ENCODE measurements around the gene RPS25. TPM values are rescaled to one million over a fixed set of nuclear protein-coding genes. Genes with fewer than 3 reads are reported as not detected.
"Not testable (repeated sequence)": the region's sequence is repeated elsewhere in the genome, so short reads cannot be mapped to it uniquely, and the experiment has no call there.

The RPS25 gene
- total and polyA plus RNA-seq, 12 donors = 743 to 1,607 (median 838) TPM

DNA sequence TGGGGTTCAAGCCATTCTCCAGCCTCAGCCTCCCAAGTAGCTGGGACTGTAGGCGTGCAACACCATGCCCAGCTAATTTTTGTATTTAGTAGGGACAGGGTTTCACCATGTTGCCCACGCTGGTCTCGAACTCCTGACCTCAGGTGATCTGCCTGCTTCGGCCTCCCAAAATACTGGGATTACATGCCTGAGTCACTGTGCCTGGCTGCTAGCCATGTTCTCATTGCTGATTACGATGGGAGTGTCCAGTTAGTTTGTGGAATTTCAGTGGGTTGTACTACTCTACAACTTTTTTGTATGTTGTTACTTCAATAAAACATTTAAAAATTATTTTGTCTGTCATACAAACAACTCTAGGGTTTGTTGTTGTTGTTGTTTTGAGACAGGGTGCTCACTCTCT lies 44.6 kb upstream of the RPS25 start:
- WGBS, 2 donors = 62 to 72% methylated on average over 5 of the region's 5 CpGs
- Histone ChIP-seq H3K4me3 (no peak overlapping the region), H3K27me3 (no peaks in the 10 kb centered on the region), H3K9me3 (no peaks in the 10 kb centered on the region), H3K36me3 (peaks cover 0 to 34% (median 0%) of the 10 kb centered on the region in 9 donors), H3K4me1 (peaks cover 5 to 35% (median 20%) of the 10 kb centered on the region in 9 donors), H3K27ac (peak overlapping the region in 2 of 10 donors; percentile 6 to 22)
- ATAC-seq = no peak
- intact Hi-C loops (cut with DNase I) = loop anchor here in 1 of 10 donors (10.0 kb wide), 1 partner anchor 48 kb away; the partner anchor contains the start of genes RPS25 and TRAPPC4
- TF ChIP-seq, protein P1, sequence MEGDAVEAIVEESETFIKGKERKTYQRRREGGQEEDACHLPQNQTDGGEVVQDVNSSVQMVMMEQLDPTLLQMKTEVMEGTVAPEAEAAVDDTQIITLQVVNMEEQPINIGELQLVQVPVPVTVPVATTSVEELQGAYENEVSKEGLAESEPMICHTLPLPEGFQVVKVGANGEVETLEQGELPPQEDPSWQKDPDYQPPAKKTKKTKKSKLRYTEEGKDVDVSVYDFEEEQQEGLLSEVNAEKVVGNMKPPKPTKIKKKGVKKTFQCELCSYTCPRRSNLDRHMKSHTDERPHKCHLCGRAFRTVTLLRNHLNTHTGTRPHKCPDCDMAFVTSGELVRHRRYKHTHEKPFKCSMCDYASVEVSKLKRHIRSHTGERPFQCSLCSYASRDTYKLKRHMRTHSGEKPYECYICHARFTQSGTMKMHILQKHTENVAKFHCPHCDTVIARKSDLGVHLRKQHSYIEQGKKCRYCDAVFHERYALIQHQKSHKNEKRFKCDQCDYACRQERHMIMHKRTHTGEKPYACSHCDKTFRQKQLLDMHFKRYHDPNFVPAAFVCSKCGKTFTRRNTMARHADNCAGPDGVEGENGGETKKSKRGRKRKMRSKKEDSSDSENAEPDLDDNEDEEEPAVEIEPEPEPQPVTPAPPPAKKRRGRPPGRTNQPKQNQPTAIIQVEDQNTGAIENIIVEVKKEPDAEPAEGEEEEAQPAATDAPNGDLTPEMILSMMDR (IDR thresholded peaks at IDR 0.05) = no peak
- peak in 1 of 2 donors; percentile 31 for DNase-seq

DNA sequence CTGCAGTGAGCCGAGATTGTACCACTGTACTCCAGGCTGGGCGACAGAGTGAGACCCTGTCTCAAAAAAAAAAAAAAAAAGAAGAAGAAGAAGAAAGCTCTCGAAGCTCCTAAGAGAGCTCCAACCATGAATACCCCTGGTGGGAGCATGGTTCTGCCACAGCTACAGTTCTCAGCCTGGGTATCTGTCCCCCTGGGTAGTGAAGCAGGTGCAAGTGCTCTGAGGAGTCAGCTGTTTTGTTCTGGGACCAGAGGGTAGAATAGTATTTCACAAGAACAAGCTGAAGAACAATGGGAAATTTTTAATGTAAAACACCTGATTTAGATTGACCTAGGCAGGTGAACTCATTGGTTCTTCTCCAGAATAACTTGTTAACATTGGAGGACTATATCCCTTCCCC lies 43.1 kb upstream of the RPS25 start:
- intact Hi-C loops (cut with DNase I) = loop anchor here in 1 of 10 donors (10.0 kb wide), 1 partner anchor 46 kb away; the partner anchor contains the start of genes RPS25 and TRAPPC4
- H3K4me3 ChIP-seq = no peak overlapping the region
- 92 to 94% methylated on average over 3 of the region's 3 CpGs for WGBS, 2 donors
- ATAC-seq = no peak
- H3K27me3 ChIP-seq = no peaks in the 10 kb centered on the region
- H3K4me1 ChIP-seq = peaks cover 5 to 32% (median 18%) of the 10 kb centered on the region in 9 donors
- DNase-seq = no peak
- H3K9me3 ChIP-seq = no peaks in the 10 kb centered on the region
- H3K27ac ChIP-seq = no peak overlapping the region
- TF ChIP-seq, protein P1 (IDR thresholded peaks at IDR 0.05) = no peak
- peaks cover 0 to 34% (median 0%) of the 10 kb centered on the region in 9 donors for H3K36me3 ChIP-seq

DNA sequence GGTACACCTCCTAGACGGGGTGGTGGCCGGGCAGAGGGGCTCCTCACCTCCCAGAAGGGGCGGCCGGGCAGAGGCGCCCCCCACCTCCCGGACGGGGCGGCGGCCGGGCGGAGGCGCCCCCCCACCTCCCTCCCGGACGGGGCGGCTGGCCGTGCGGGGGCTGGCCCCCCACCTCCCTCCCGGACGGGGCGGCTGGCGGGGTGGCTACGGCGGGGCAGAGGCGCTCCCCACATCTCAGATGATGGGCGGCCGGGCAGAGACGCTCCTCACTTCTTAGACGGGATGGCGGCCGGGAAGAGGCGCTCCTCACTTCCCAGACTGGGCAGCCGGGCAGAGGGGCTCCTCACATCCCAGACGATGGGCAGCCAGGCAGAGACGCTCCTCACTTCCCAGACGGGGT lies 41.0 kb upstream of the RPS25 start:
- DNase-seq; H3K27me3 ChIP-seq; ATAC-seq; H3K4me3 ChIP-seq; H3K27ac ChIP-seq; intact Hi-C loops (cut with DNase I); H3K9me3 ChIP-seq: not testable (repeated sequence)
- H3K4me1 ChIP-seq = peaks cover 15 to 38% (median 26%) of the 10 kb centered on the region in 9 donors
- WGBS, 2 donors = 91 to 92% methylated on average over 17 to 31 of the region's 35 CpGs
- H3K36me3 ChIP-seq = peaks cover 0 to 33% (median 10%) of the 10 kb centered on the region in 9 donors

DNA sequence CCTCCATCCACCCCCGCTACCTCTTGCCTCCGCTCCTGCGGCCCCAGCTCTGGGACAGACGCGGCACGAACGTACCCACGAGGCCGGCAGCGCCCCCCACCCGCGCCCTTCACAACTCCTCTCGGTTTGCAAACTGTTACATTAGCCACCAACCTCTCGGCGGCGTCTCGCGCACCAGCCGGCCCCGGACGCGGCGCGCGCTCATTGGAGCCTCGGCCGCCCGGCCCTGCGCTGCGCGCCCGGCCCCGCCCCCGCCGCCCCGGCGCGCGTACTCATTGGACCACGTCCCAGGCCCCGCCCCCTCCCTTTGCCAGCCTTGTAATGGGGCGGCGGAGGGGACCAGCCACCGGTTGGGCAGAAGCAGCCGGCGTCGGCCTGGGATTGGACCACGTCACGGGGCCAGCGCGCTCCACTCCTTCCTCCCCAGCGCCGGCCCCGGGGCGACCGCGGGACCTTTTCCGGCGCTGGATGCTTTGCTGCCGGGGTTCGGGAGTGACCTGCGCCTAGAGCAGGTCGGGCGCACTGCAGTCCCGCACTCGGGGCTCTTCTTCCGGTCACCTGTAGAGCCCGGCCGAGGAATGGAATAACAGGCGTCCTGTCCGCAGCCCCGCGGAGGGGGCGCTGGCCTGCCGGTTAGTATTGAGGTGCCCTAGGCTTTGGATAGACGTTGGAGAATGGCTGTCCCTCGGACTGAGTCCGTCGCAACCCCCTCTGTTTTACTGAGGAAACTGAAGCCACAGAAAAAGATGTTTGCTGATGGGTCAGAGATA lies 39.0 kb upstream of the RPS25 start, which contains the start of gene HYOU1:
TSS of gene HYOU1 (minus strand) at position 206 of the 770 bp plus-strand sequence. CDS start 1,045 bp downstream, outside the sequence.
- intact Hi-C loops (cut with DNase I) = loop anchor here in 1 of 10 donors (2.0 kb wide), 1 partner anchor 38 kb away; the partner anchor contains the start of genes RPS25 and TRAPPC4
- peak within 1 kb of the TSS; percentile 67 to 99 (median 94) for H3K4me3 ChIP-seq
- WGBS, 2 donors = 1% methylated on average over 57 to 78 of the region's 79 CpGs
- TF ChIP-seq, protein P1 (IDR thresholded peaks at IDR 0.05) = peak in 3 of 9 donors; percentile 1 to 26 (median 19)
- no peaks in the 10 kb centered on the region for H3K9me3 ChIP-seq
- DNase-seq (peak; percentile 98), ATAC-seq (peak; percentile 97 to 99 (median 97))
- no peaks in the 10 kb centered on the region for H3K27me3 ChIP-seq
- H3K27ac ChIP-seq = peak within 1 kb of the TSS; percentile 16 to 94 (median 89)
- H3K4me1 ChIP-seq = peaks cover 15 to 30% (median 25%) of the 10 kb centered on the region in 9 donors
- H3K36me3 ChIP-seq = peaks cover 0 to 52% (median 28%) of the 10 kb centered on the region in 9 donors

All from heart right ventricle (tissue), 16 donors.